Fibroblast of lung (primary cell): Measurements from ENCODE around the gene MOB1B. TPM values are rescaled to one million over a fixed set of nuclear protein-coding genes. Genes with fewer than 3 reads are reported as not detected.

Source experiments
- DNase-seq, 2 donors: peaks; one replicate each; pipeline versions ENCODE4 v3.0.0 to v3.0.0-alpha.2; 2010; ENCODE audit warnings: low read depth in 2 of 2
- H2AFZ ChIP-seq: 2 replicates; pipeline ENCODE4 v1.5.1; 2012; ENCODE audit warnings: low read length, control low read depth, inconsistent platforms
- H3K27ac ChIP-seq: 2 replicates; pipeline ENCODE4 v1.5.1; 2011; ENCODE audit warnings: low read length, control low read depth; ENCODE audit not compliant: insufficient read depth
- H3K27me3 ChIP-seq: 2 replicates; pipeline ENCODE4 v1.5.1; 2011; ENCODE audit warnings: mild to moderate bottlenecking, low read length; ENCODE audit not compliant: control insufficient read depth, insufficient read depth
- H3K36me3 ChIP-seq: 2 replicates; pipeline ENCODE4 v1.5.1; 2011; ENCODE audit warnings: low read length; ENCODE audit not compliant: control insufficient read depth, insufficient read depth
- H3K4me1 ChIP-seq: 2 replicates; pipeline ENCODE4 v1.5.1; 2011; ENCODE audit warnings: low read length; ENCODE audit not compliant: control insufficient read depth, insufficient read depth; ENCODE audit errors: extremely low read depth
- H3K4me2 ChIP-seq: 2 replicates; pipeline ENCODE4 v1.5.1; 2011; ENCODE audit warnings: low read length, control low read depth; ENCODE audit not compliant: insufficient read depth; ENCODE audit errors: extremely low read depth
- H3K4me3 ChIP-seq, 4 experiments: fragments of 200-600 bp in 1 of 4; sonication (generic) in 1 of 4; replicated peaks in 1 of 4; 2 replicates each; pipeline ENCODE4 v1.5.1; 2011 to 2016; ENCODE audit warnings: low read length in 4 of 4, low read depth in 3 of 4, mild to moderate bottlenecking in 3 of 4, control low read depth in 2 of 4, inconsistent platforms in 1 of 4, mixed read lengths in 1 of 4; ENCODE audit not compliant: insufficient read depth in 1 of 4; ENCODE audit errors: control extremely low read depth in 1 of 4
- H3K79me2 ChIP-seq: 2 replicates; pipeline ENCODE4 v1.5.1; 2012; ENCODE audit warnings: mild to moderate bottlenecking, low read length, inconsistent platforms; ENCODE audit not compliant: control insufficient read depth, insufficient read depth
- H3K9ac ChIP-seq: 2 replicates; pipeline ENCODE4 v1.5.1; 2011; ENCODE audit warnings: mild to moderate bottlenecking, low read length, control low read depth; ENCODE audit not compliant: insufficient read depth
- H3K9me3 ChIP-seq: 2 replicates; pipeline ENCODE4 v1.5.1; 2012; ENCODE audit warnings: low read depth, low read length; ENCODE audit not compliant: control insufficient read depth, insufficient read depth
- H4K20me1 ChIP-seq: 2 replicates; pipeline ENCODE4 v1.5.1; 2011; ENCODE audit warnings: low read length; ENCODE audit not compliant: control insufficient read depth, insufficient read depth; ENCODE audit errors: extremely low read depth
- EZH2 ChIP-seq: IDR thresholded peaks from 2 replicates; pipeline ENCODE4 v1.5.1; 2012; ENCODE audit warnings: low read length, control low read depth, mild to moderate bottlenecking; ENCODE audit errors: missing control alignments
- polyA plus RNA-seq, 2 donors: library from polyadenylated mRNA; depleted of rRNA in 1 of 2; stranded (reverse) in 1 of 2; unstranded in 1 of 2; fragments of >200 nt; gene quantifications; 2 replicates each; pipeline ENCODE4 v1.2.1, GENCODE V29; 2011 to 2012; ENCODE audit warnings: missing spikeins in 1 of 2
- total RNA-seq: library from RNA; depleted of rRNA; stranded (reverse); fragments of >200 nt; gene quantifications from 2 replicates; pipeline ENCODE4 v1.2.1, GENCODE V29; 2014
- TF ChIP-seq, protein P1 (sequence below), 2 donors: IDR thresholded peaks in 1 of 2; conservative IDR thresholded peaks in 1 of 2; 1 replicate in 1 of 2; 2 replicates in 1 of 2; pipeline ENCODE4 v1.5.1; 2011 to 2012; ENCODE audit warnings: low read length in 2 of 2, control low read depth in 1 of 2, inconsistent platforms in 1 of 2, low read depth in 1 of 2, mild to moderate bottlenecking in 1 of 2

The MOB1B gene
- total and polyA plus RNA-seq, 2 donors (not counting 1 experiment from before 2014, with no cell fraction given), result 17.5 to 20.7 TPM

DNA sequence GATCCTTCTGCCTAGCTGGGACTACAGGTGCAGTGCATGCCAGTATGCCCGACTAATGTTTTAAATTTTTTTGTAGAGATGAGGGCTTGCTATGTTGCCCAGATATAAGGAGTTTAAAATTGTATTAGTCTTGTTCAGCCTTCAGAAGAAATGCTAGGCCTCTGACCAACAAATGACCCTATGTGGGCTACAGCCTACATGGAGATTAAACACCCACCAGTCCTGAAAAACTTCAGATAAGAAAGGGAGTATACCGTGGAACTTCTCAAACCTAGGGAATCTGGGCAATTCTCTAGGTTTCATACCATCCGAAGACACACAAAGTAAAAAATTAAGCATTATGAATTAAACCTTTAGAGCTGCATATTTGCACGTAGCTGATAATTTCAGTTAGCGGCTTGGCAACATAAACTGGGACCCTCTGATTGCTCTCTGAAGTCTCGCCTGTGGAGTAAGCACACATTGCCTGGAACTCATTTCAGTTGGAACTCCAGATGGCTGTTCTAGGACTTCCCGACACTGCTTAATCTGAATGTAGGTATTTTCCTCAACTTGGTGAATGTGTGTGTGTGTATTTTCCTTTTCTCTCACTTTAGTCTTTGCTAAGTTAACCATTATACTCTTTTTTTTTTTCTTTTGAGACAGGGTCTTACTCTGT is 33.0 kb downstream of the MOB1B start:
- H3K9me3 ChIP-seq, result no peaks in the 10 kb centered on the region
- no peak overlapping the region for H3K27ac ChIP-seq
- no peak overlapping the region for H3K9ac ChIP-seq
- H3K79me2 ChIP-seq, result peaks cover 40% of the 10 kb centered on the region
- no peaks in the 10 kb centered on the region for H3K27me3 ChIP-seq
- no peaks in the 10 kb centered on the region for H3K36me3 ChIP-seq
- peak in 1 of 2 donors; percentile 61 for DNase-seq
- no peak overlapping the region for H3K4me3 ChIP-seq
- H4K20me1 ChIP-seq, result no peaks in the 10 kb centered on the region
- H3K4me1 ChIP-seq, result no peaks in the 10 kb centered on the region
- TF ChIP-seq, protein P1, sequence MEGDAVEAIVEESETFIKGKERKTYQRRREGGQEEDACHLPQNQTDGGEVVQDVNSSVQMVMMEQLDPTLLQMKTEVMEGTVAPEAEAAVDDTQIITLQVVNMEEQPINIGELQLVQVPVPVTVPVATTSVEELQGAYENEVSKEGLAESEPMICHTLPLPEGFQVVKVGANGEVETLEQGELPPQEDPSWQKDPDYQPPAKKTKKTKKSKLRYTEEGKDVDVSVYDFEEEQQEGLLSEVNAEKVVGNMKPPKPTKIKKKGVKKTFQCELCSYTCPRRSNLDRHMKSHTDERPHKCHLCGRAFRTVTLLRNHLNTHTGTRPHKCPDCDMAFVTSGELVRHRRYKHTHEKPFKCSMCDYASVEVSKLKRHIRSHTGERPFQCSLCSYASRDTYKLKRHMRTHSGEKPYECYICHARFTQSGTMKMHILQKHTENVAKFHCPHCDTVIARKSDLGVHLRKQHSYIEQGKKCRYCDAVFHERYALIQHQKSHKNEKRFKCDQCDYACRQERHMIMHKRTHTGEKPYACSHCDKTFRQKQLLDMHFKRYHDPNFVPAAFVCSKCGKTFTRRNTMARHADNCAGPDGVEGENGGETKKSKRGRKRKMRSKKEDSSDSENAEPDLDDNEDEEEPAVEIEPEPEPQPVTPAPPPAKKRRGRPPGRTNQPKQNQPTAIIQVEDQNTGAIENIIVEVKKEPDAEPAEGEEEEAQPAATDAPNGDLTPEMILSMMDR (conservative IDR thresholded peaks at IDR 0.05 in 1 of 2, IDR thresholded peaks at IDR 0.05 in 1 of 2; ENCODE audit: low read depth in 1 of 2, low read length in 2 of 2), result no peak
- TF ChIP-seq EZH2, result no peak
- no peak overlapping the region for H3K4me2 ChIP-seq
- no peak overlapping the region for H2AFZ ChIP-seq

DNA sequence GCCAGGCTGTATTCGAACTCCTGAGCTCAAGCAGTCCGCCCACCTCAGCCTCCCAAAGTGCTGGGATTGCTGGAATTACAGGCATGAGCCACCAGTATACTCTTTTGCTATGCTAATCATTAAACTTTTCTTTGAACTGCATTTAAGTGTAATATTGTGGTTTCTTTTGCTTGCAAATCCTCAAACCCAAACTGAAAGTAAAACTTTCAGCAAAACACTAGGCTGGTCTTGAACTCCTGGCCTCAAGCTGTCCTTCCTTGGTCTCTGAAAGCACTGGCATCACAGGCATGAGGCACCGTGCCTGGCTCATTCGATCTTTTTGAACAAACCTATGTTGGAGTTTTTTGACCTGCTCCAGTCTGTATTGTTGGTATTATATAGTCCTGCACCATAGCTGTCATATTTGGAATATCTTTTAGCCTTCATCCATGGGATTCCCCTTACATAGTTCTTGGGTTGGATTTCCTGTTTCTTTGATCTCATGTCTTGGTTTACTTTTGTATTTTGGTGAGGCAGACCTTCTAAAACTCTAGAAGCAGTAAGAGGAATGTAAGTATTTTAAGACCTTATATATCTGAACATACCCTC is 34.1 kb downstream of the MOB1B start:
- H3K4me1 ChIP-seq, result no peaks in the 10 kb centered on the region
- peak overlapping the region; percentile 51 for H3K4me2 ChIP-seq
- peaks cover 39% of the 10 kb centered on the region for H3K79me2 ChIP-seq
- peak in 1 of 2 donors; percentile 53 for DNase-seq
- no peak overlapping the region for H3K27ac ChIP-seq
- H4K20me1 ChIP-seq, result no peaks in the 10 kb centered on the region
- no peak overlapping the region for H2AFZ ChIP-seq
- H3K9ac ChIP-seq, result no peak overlapping the region
- no peak for TF ChIP-seq EZH2
- TF ChIP-seq, protein P1 (conservative IDR thresholded peaks at IDR 0.05 in 1 of 2, IDR thresholded peaks at IDR 0.05 in 1 of 2; ENCODE audit: low read depth in 1 of 2, low read length in 2 of 2), result no peak
- no peaks in the 10 kb centered on the region for H3K36me3 ChIP-seq
- no peak overlapping the region for H3K4me3 ChIP-seq
- H3K27me3 ChIP-seq, result no peaks in the 10 kb centered on the region
- H3K9me3 ChIP-seq, result no peaks in the 10 kb centered on the region

- no peak for DNase-seq
- peaks cover 30% of the 10 kb centered on the region for H3K79me2 ChIP-seq
- no peaks in the 10 kb centered on the region for H3K9me3 ChIP-seq
- no peak overlapping the region for H2AFZ ChIP-seq
- no peaks in the 10 kb centered on the region for H3K27me3 ChIP-seq
- H3K36me3 ChIP-seq, result no peaks in the 10 kb centered on the region
- H3K4me2 ChIP-seq, result no peak overlapping the region
- H3K9ac ChIP-seq, result no peak overlapping the region
- H3K4me3 ChIP-seq, result no peak overlapping the region
- H3K27ac ChIP-seq, result no peak overlapping the region
- no peaks in the 10 kb centered on the region for H3K4me1 ChIP-seq
- no peak for TF ChIP-seq EZH2
- TF ChIP-seq, protein P1 (conservative IDR thresholded peaks at IDR 0.05 in 1 of 2, IDR thresholded peaks at IDR 0.05 in 1 of 2; ENCODE audit: low read depth in 1 of 2, low read length in 2 of 2), result no peak
- no peaks in the 10 kb centered on the region for H4K20me1 ChIP-seq
Observed at GRCh38 chr4:70938086-70938485, 35.9 kb downstream of the MOB1B start.
